Measurements from ENCODE around the gene CABP4. TPM values are rescaled to one million over a fixed set of nuclear protein-coding genes. Genes with fewer than 3 reads are reported as not detected.

CABP4 gene
- total RNA-seq, 4 donors from 2014 or later: 0.67 to 1.9 TPM; not detected in 2

- no peaks in the 10 kb centered on the region for H3K9me3 ChIP-seq
- H3K27ac ChIP-seq: no peak overlapping the region
- H3K36me3 ChIP-seq: no peaks in the 10 kb centered on the region
- no peak for DNase-seq
- no peak overlapping the region for H3K4me3 ChIP-seq
- intact Hi-C loops (cut with DNase I; ENCODE audit: low total_unique reads): no loop called here
- H3K27me3 ChIP-seq: peaks cover 0 to 20% of the 10 kb centered on the region in 2 donors
- no peak for TF ChIP-seq POLR2A (IDR thresholded peaks at IDR 0.05)
- no peak for TF ChIP-seq CTCF (IDR thresholded peaks at IDR 0.05)
- H3K4me1 ChIP-seq: peaks cover 0 to 6% of the 10 kb centered on the region in 2 donors
These were observed 44.0 kb upstream of the CABP4 start for GRCh38 chr11:67410984-67411784.

- no peak for TF ChIP-seq CTCF (IDR thresholded peaks at IDR 0.05)
- no peak for TF ChIP-seq POLR2A (IDR thresholded peaks at IDR 0.05)
- peaks cover 0 to 6% of the 10 kb centered on the region in 2 donors for H3K4me1 ChIP-seq
- H3K36me3 ChIP-seq: no peaks in the 10 kb centered on the region
- H3K9me3 ChIP-seq: no peaks in the 10 kb centered on the region
- no peak for DNase-seq
- intact Hi-C loops (cut with DNase I; ENCODE audit: low total_unique reads): no loop called here
- H3K27me3 ChIP-seq: peaks cover 0 to 20% of the 10 kb centered on the region in 2 donors
- H3K4me3 ChIP-seq: no peak overlapping the region
- H3K27ac ChIP-seq: no peak overlapping the region
These were observed 43.4 kb upstream of the CABP4 start for GRCh38 chr11:67411785-67412152.

GRCh38 chr11:67412495-67413179 is 42.5 kb upstream of the CABP4 start:
- Histone ChIP-seq H3K9me3 (no peaks in the 10 kb centered on the region), H3K27me3 (peaks cover 0 to 20% of the 10 kb centered on the region in 2 donors), H3K4me1 (peaks cover 0 to 6% of the 10 kb centered on the region in 2 donors), H3K4me3 (no peak overlapping the region), H3K27ac (no peak overlapping the region), H3K36me3 (no peaks in the 10 kb centered on the region)
- no peak for TF ChIP-seq POLR2A (IDR thresholded peaks at IDR 0.05)
- TF ChIP-seq CTCF (IDR thresholded peaks at IDR 0.05): no peak
- intact Hi-C loops (cut with DNase I; ENCODE audit: low total_unique reads): no loop called here
- no peak for DNase-seq

- H3K27ac ChIP-seq: no peak overlapping the region
- peaks cover 0 to 20% of the 10 kb centered on the region in 2 donors for H3K27me3 ChIP-seq
- TF ChIP-seq CTCF (IDR thresholded peaks at IDR 0.05): no peak
- no peak for DNase-seq
- H3K36me3 ChIP-seq: no peaks in the 10 kb centered on the region
- H3K9me3 ChIP-seq: no peaks in the 10 kb centered on the region
- H3K4me1 ChIP-seq: peaks cover 0 to 6% of the 10 kb centered on the region in 2 donors
- intact Hi-C loops (cut with DNase I; ENCODE audit: low total_unique reads): no loop called here
- H3K4me3 ChIP-seq: no peak overlapping the region
These were observed 41.8 kb upstream of the CABP4 start for GRCh38 chr11:67413266-67413849.

Measured in uterus (tissue), 4 donors.